Glutamatergic neuron (in vitro differentiated cells): ENCODE measurements around the gene PTPRN2. TPM values are rescaled to one million over a fixed set of nuclear protein-coding genes. Genes with fewer than 3 reads are reported as not detected.
"Not testable (repeated sequence)": the region's sequence is repeated elsewhere in the genome, so short reads cannot be mapped to it uniquely, and the experiment has no call there.

Source experiments
- DNase-seq: peaks from one replicate; pipeline ENCODE4 v3.0.0; 2022
- H3K27ac Mint-ChIP-seq: one replicate; pipeline ENCODE4 v1.8.0; 2020; ENCODE audit warnings: mild to moderate bottlenecking, mixed read lengths, inconsistent platforms; ENCODE audit not compliant: unreplicated experiment
- H3K27me3 Mint-ChIP-seq: one replicate; pipeline ENCODE4 v1.8.0; 2020; ENCODE audit warnings: mild to moderate bottlenecking, moderate library complexity, mixed read lengths, inconsistent platforms; ENCODE audit not compliant: unreplicated experiment
- H3K36me3 Mint-ChIP-seq: one replicate; pipeline ENCODE4 v1.8.0; 2020; ENCODE audit warnings: mild to moderate bottlenecking, mixed read lengths, inconsistent platforms; ENCODE audit not compliant: unreplicated experiment
- H3K4me1 Mint-ChIP-seq: one replicate; pipeline ENCODE4 v1.8.0; 2020; ENCODE audit warnings: mild to moderate bottlenecking, low read depth, mixed read lengths, inconsistent platforms; ENCODE audit not compliant: unreplicated experiment
- H3K4me3 Mint-ChIP-seq: one replicate; pipeline ENCODE4 v1.8.0; 2020; ENCODE audit warnings: mild to moderate bottlenecking, mixed read lengths, inconsistent platforms; ENCODE audit not compliant: unreplicated experiment
- H3K9me3 Mint-ChIP-seq: one replicate; pipeline ENCODE4 v1.8.0; 2020; ENCODE audit warnings: mild to moderate bottlenecking, moderate library complexity, mixed read lengths, inconsistent platforms; ENCODE audit not compliant: unreplicated experiment
- CTCF ChIP-seq: fragments of 200-600 bp; sonication (generic); IDR thresholded peaks from one replicate; pipeline ENCODE4 v1.5.0; 2021; ENCODE audit not compliant: partially characterized antibody, unreplicated experiment
- total RNA-seq: library from RNA; stranded (reverse); fragmentation: NEBNext Ultra II Directional; extraction: Animal tissue kit (Norgen Biotek cat#: 25700); gene quantifications from one replicate; pipeline ENCODE4 v1.2.1, GENCODE V29; 2021; ENCODE audit not compliant: unreplicated experiment

Gene PTPRN2
- total RNA-seq, 1 donor from 2014 or later: 49.0 TPM

- no peak for DNase-seq
- H3K4me3 Mint-ChIP-seq: no peak overlapping the region
- H3K27me3 Mint-ChIP-seq: peaks cover 4% of the 10 kb centered on the region
- TF ChIP-seq CTCF: no peak
- H3K27ac Mint-ChIP-seq: no peak overlapping the region
- peaks cover 3% of the 10 kb centered on the region for H3K4me1 Mint-ChIP-seq
- no peaks in the 10 kb centered on the region for H3K36me3 Mint-ChIP-seq
- H3K9me3 Mint-ChIP-seq: peaks cover 5% of the 10 kb centered on the region
Observed at GRCh38 chr7:157850481-157851444, 736.9 kb downstream of the PTPRN2 start.

GRCh38 chr7:157849726-157850125 lies 737.9 kb downstream of the PTPRN2 start:
- H3K9me3 Mint-ChIP-seq: peaks cover 8% of the 10 kb centered on the region

GRCh38 chr7:157849341-157849596 lies 738.4 kb downstream of the PTPRN2 start:
- H3K27ac Mint-ChIP-seq: no peak overlapping the region
- no peak for TF ChIP-seq CTCF
- H3K27me3 Mint-ChIP-seq: peaks cover 4% of the 10 kb centered on the region

More at GRCh38 chr7:157849726-157850125, 737.9 kb downstream of the PTPRN2 start:
- Mint-ChIP-seq H3K27me3 (peaks cover 4% of the 10 kb centered on the region), H3K4me3 (no peak overlapping the region), H3K4me1 (no peaks in the 10 kb centered on the region), H3K27ac (no peak overlapping the region), H3K36me3 (no peaks in the 10 kb centered on the region)
- DNase-seq: no peak
- TF ChIP-seq CTCF: no peak

GRCh38 chr7:157848508-157849340 lies 738.9 kb downstream of the PTPRN2 start:
- H3K27ac Mint-ChIP-seq: no peak overlapping the region
- no peaks in the 10 kb centered on the region for H3K36me3 Mint-ChIP-seq
- DNase-seq: no peak
- no peak for TF ChIP-seq CTCF
- peaks cover 4% of the 10 kb centered on the region for H3K27me3 Mint-ChIP-seq
- no peak overlapping the region for H3K4me3 Mint-ChIP-seq
- H3K4me1 Mint-ChIP-seq: no peaks in the 10 kb centered on the region
- peaks cover 10% of the 10 kb centered on the region for H3K9me3 Mint-ChIP-seq

More at GRCh38 chr7:157849341-157849596, 738.4 kb downstream of the PTPRN2 start:
- no peak for DNase-seq
- Mint-ChIP-seq H3K9me3 (peaks cover 9% of the 10 kb centered on the region), H3K4me3 (no peak overlapping the region), H3K36me3 (no peaks in the 10 kb centered on the region), H3K4me1 (no peaks in the 10 kb centered on the region)

- H3K4me1 Mint-ChIP-seq, H3K4me3 Mint-ChIP-seq, H3K27ac Mint-ChIP-seq, DNase-seq, H3K27me3 Mint-ChIP-seq, H3K36me3 Mint-ChIP-seq: not testable (repeated sequence)
- peaks cover 13% of the 10 kb centered on the region for H3K9me3 Mint-ChIP-seq
Observed at GRCh38 chr7:157847756-157848487, 739.7 kb downstream of the PTPRN2 start.

- not testable (repeated sequence) for H3K36me3 Mint-ChIP-seq, H3K27ac Mint-ChIP-seq, DNase-seq, H3K27me3 Mint-ChIP-seq, H3K4me1 Mint-ChIP-seq, H3K4me3 Mint-ChIP-seq
- peaks cover 14% of the 10 kb centered on the region for H3K9me3 Mint-ChIP-seq
Observed at GRCh38 chr7:157846746-157847145, 740.9 kb downstream of the PTPRN2 start.
